GM12873 (cell line): ENCODE measurements around the gene LHFPL3.

Experiments used
- CTCF ChIP-seq: IDR thresholded peaks from 2 replicates; pipeline ENCODE4 v1.5.1; 2012; ENCODE audit warnings: low read depth, mild to moderate bottlenecking, moderate library complexity, low read length, control low read depth; ENCODE audit not compliant: insufficient read depth; ENCODE audit errors: missing control alignments

Gene LHFPL3

GRCh38 chr7:104823177-104823576, 494.8 kb downstream of the LHFPL3 start:
- TF ChIP-seq CTCF, result no peak

- TF ChIP-seq CTCF, result no peak
Measured at GRCh38 chr7:104825099-104825498, 496.7 kb downstream of the LHFPL3 start.

- TF ChIP-seq CTCF, result no peak
Measured at GRCh38 chr7:104826135-104826534, 497.7 kb downstream of the LHFPL3 start.

- no peak for TF ChIP-seq CTCF
Measured at GRCh38 chr7:104836976-104837375, 508.6 kb downstream of the LHFPL3 start.

- TF ChIP-seq CTCF, result no peak
Measured at GRCh38 chr7:104838537-104839299, 510.3 kb downstream of the LHFPL3 start.

GRCh38 chr7:104839842-104840241, 511.4 kb downstream of the LHFPL3 start:
- TF ChIP-seq CTCF, result no peak

- no peak for TF ChIP-seq CTCF
Measured at GRCh38 chr7:104841798-104842197, 513.4 kb downstream of the LHFPL3 start.
